ENCODE measurements around the gene ADAM33.

DNA sequence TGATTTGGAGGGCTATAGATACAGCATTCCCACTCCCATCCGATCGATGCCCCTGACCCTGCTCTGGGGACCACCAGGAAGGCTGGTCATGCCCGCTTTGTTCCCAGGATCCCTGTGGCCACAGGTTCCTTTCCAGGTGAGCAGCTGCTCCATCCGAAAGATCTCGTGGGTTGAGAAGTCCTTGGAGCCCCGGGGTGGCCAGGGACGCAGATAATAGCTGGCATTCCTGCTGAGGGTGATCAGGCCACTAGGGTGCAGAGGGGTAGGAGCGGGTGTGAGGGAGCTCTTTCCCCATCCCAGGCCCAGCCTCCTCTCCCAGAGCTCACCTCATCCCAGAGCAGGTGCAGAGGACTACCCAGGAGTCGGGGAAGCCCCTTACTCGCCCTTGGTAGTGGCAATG, 7.4 kb downstream of the ADAM33 start:
- TF ChIP-seq, protein P1, sequence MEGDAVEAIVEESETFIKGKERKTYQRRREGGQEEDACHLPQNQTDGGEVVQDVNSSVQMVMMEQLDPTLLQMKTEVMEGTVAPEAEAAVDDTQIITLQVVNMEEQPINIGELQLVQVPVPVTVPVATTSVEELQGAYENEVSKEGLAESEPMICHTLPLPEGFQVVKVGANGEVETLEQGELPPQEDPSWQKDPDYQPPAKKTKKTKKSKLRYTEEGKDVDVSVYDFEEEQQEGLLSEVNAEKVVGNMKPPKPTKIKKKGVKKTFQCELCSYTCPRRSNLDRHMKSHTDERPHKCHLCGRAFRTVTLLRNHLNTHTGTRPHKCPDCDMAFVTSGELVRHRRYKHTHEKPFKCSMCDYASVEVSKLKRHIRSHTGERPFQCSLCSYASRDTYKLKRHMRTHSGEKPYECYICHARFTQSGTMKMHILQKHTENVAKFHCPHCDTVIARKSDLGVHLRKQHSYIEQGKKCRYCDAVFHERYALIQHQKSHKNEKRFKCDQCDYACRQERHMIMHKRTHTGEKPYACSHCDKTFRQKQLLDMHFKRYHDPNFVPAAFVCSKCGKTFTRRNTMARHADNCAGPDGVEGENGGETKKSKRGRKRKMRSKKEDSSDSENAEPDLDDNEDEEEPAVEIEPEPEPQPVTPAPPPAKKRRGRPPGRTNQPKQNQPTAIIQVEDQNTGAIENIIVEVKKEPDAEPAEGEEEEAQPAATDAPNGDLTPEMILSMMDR (conservative IDR thresholded peaks at IDR 0.05; ENCODE audit: low read depth in 2 of 2): no peak
- TF ChIP-seq, protein P2, sequence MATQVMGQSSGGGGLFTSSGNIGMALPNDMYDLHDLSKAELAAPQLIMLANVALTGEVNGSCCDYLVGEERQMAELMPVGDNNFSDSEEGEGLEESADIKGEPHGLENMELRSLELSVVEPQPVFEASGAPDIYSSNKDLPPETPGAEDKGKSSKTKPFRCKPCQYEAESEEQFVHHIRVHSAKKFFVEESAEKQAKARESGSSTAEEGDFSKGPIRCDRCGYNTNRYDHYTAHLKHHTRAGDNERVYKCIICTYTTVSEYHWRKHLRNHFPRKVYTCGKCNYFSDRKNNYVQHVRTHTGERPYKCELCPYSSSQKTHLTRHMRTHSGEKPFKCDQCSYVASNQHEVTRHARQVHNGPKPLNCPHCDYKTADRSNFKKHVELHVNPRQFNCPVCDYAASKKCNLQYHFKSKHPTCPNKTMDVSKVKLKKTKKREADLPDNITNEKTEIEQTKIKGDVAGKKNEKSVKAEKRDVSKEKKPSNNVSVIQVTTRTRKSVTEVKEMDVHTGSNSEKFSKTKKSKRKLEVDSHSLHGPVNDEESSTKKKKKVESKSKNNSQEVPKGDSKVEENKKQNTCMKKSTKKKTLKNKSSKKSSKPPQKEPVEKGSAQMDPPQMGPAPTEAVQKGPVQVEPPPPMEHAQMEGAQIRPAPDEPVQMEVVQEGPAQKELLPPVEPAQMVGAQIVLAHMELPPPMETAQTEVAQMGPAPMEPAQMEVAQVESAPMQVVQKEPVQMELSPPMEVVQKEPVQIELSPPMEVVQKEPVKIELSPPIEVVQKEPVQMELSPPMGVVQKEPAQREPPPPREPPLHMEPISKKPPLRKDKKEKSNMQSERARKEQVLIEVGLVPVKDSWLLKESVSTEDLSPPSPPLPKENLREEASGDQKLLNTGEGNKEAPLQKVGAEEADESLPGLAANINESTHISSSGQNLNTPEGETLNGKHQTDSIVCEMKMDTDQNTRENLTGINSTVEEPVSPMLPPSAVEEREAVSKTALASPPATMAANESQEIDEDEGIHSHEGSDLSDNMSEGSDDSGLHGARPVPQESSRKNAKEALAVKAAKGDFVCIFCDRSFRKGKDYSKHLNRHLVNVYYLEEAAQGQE (IDR thresholded peaks at IDR 0.05; ENCODE audit: unreplicated experiment): no peak
- no peak for TF ChIP-seq POLR2AphosphoS5 (IDR thresholded peaks at IDR 0.05; ENCODE audit: low read depth)
